HG02588 (cell line): ENCODE data around the gene QRFP.

Experiments used
- ATAC-seq: cut with Tn5 transposase; IDR thresholded peaks from one replicate; pipeline ENCODE4 v1.9.1; 2021; ENCODE audit warnings: mild to moderate bottlenecking, moderate library complexity; ENCODE audit not compliant: unreplicated experiment

QRFP gene

GRCh38 chr9:130905902-130906734, 9.5 kb upstream of the QRFP start:
- ATAC-seq: no peak

DNA sequence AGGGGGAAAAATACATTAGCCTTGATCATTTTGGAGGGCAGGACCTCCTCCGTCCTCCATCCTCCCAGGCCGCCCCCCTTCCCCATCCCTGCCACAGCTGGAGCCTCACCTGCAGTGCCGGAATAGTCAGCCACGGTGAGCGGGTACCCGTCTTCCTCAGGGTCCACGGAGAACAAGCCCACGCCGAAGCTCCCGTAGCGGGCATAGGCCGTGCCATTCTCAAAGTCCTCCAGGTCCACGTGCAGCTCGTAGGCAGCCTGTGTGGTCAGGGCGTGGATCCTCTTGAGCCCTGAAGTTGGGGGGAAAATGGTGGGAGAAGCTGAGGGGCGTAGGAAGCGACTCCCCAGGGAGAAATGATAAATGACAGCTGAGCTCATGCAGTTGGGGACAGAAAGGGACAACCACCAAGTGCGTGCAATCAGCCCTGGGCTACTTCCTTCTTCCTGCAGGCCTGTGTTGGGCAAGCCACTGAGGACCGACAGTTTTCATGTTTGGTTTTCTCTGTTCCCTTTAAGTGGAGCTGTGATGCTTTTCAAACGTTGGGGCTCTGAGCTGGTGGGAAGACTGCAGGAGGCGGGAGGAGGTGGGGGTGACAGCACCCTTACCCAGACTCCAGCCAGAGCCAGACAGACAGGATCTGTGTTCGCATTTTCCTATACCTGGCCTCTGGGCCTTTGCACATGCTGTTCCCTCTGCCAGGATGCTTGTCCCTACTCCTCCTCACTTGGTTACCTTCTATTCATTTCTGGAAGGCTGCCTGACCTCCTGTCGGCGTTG, 8.7 kb upstream of the QRFP start:
- ATAC-seq: no peak

- no peak for ATAC-seq
Observed at GRCh38 chr9:130904070-130905044, 7.7 kb upstream of the QRFP start.

GRCh38 chr9:130903194-130904069, 6.8 kb upstream of the QRFP start:
- ATAC-seq: no peak

GRCh38 chr9:130902204-130903185, 5.9 kb upstream of the QRFP start:
- no peak for ATAC-seq

GRCh38 chr9:130901498-130902203, 5.0 kb upstream of the QRFP start:
- no peak for ATAC-seq

DNA sequence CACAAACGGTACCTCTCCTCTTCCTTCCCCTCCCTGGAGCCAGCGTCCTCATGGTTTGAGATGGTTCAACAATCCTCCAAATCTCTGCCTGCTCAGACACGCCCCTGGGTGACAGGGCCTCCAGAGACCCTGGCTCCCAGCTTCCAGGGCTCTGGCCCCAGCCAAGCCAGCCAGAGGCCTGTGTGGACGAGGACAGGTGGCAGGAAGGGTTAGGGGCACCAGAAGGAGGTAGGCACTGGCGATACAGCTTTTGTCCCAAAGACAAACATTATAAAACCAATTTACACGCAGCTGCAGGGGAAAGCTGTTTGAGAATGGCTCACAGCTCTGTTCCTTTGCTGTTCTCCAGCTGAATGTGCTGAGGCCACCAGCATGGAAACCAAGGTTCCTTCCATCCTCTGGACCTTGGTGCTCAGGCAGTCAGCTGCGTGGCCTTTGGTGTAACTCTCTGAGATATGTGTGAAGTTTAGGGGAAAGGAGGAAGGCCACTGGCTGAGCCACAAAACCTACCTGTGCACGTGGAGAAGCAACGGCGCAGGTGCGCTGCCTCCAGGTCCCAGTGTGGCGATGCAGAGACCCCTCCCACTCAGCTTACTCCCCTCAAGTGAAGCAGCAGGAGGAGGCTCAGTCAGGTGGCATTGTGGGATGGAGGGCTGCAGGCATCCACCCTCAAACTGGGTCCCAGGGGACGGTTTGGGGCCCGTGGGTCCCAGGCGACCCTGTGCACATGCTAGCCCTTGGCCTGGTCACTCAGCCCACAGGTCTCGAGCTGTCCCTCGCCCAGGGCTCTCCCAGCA, 4.3 kb upstream of the QRFP start:
- no peak for ATAC-seq

DNA sequence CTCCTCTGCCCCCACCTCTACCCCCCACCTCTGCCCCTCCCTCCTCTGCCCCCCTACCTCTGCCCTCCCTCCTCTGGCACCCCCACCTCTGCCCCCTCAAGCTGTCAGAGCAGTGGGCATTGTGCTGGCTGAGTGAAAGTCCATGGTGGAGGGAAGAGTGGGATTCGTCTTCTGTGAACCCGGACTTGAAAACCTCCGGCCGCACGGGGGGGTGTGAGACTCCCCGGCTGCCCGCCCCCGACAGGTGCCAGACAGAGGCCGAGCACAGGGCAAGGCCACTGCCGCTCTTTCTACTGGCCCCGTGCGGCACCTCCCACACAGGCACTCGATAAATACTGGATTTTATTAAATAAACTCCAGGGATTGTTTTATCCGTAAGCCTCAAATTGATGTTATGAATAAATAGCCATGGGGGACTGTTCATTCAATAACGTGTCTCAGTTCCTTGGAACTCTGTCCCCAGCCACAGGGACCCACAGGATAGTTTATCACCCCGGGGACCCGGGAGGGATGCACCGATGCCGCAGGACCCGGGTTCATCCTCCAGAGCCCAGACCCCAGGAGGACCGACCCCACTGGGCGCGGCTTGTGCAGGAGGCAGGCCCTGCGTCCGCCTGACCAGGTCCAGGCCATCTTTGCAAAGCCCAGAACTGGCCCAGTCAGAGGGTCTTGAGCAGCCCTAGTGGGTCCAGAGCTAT, 2.6 kb upstream of the QRFP start:
- no peak for ATAC-seq

- no peak for ATAC-seq
Observed at GRCh38 chr9:130898552-130898852, 1.9 kb upstream of the QRFP start.

- ATAC-seq: no peak
Observed at GRCh38 chr9:130897848-130898551, 1.4 kb upstream of the QRFP start.

- no peak for ATAC-seq
Observed at GRCh38 chr9:130897105-130897751, 616 bp upstream of the QRFP start.

- ATAC-seq: no peak
Observed at GRCh38 chr9:130895481-130896232, 955 bp downstream of the QRFP start.

DNA sequence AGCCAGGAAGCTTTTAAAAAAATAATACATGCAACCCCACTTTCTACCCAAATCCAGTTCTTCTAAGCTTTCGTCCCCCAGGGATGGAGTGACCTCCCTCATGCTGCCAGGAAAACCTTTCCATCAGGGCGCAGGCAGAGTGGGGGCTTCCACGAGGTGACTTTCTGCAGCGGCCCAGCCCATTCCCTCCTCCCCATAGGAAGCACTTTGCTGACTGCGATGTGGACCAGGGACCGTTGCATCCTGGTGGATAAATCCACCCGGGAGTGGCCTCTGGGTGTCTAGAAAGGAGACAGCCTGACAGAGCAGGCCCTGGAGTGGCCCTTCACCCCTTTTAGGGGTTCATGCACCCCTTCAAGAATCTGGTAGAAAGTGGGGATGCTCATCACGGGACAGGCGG, 1.6 kb downstream of the QRFP start:
- ATAC-seq: no peak

- no peak for ATAC-seq
Observed at GRCh38 chr9:130894546-130894945, 2.1 kb downstream of the QRFP start.
